IMR-90 (cell line): ENCODE measurements around the gene TENM4.

Experiments used
- BHLHE40 ChIP-seq: fragments of 150-350 bp; IDR thresholded peaks from 2 replicates; pipeline ENCODE4 v1.6.1; 2016; ENCODE audit warnings: mild to moderate bottlenecking, low read depth, low read length
- CEBPB ChIP-seq: IDR thresholded peaks from 2 replicates; pipeline ENCODE4 v1.6.1; 2012; ENCODE audit warnings: low read depth, low read length, improper control_type of control experiment
- CHD1 ChIP-seq: IDR thresholded peaks from 2 replicates; pipeline ENCODE4 v1.6.1; 2012; ENCODE audit warnings: low read depth, low read length, improper control_type of control experiment
- FOS ChIP-seq: fragments of 150-350 bp; IDR thresholded peaks from 2 replicates; pipeline ENCODE4 v1.6.1; 2016; ENCODE audit warnings: low read depth, low read length
- MAFK ChIP-seq: IDR thresholded peaks from 2 replicates; pipeline ENCODE4 v1.6.1; 2012; ENCODE audit warnings: low read depth, low read length, improper control_type of control experiment
- MAZ ChIP-seq: IDR thresholded peaks from 2 replicates; pipeline ENCODE4 v1.6.1; 2012; ENCODE audit warnings: low read depth, mild to moderate bottlenecking, low read length, improper control_type of control experiment, moderate library complexity, borderline replicate concordance
- NFE2L2 ChIP-seq: fragments of 150-350 bp; IDR thresholded peaks from 2 replicates; pipeline ENCODE4 v1.6.1; 2016; ENCODE audit warnings: low read depth, mild to moderate bottlenecking, low read length
- POLR2A ChIP-seq: IDR thresholded peaks from 2 replicates; pipeline ENCODE4 v1.6.1; 2012; ENCODE audit warnings: mild to moderate bottlenecking, low read depth, low read length
- RAD21 ChIP-seq: IDR thresholded peaks from 2 replicates; pipeline ENCODE4 v1.6.1; 2012; ENCODE audit warnings: low read length, improper control_type of control experiment
- RCOR1 ChIP-seq: IDR thresholded peaks from 2 replicates; pipeline ENCODE4 v1.6.1; 2012; ENCODE audit warnings: mild to moderate bottlenecking, low read length, improper control_type of control experiment; ENCODE audit not compliant: insufficient replicate concordance
- RFX5 ChIP-seq: IDR thresholded peaks from 2 replicates; pipeline ENCODE4 v1.8.0; 2012; ENCODE audit warnings: low read depth, mild to moderate bottlenecking, low read length, moderate library complexity
- SMC3 ChIP-seq: fragments of 150-350 bp; IDR thresholded peaks from 2 replicates; pipeline ENCODE4 v1.6.1; 2016; ENCODE audit warnings: low read depth, mild to moderate bottlenecking, antibody characterized with exemption, low read length, moderate library complexity
- TF ChIP-seq, protein P1 (sequence below): conservative IDR thresholded peaks from 2 replicates; pipeline ENCODE4 v1.5.1; 2012; ENCODE audit warnings: mild to moderate bottlenecking, low read depth, low read length, improper control_type of control experiment
- TF ChIP-seq, protein P2 (sequence below): fragments of 150-350 bp; IDR thresholded peaks from 2 replicates; pipeline ENCODE4 v1.6.1; 2017; ENCODE audit warnings: mild to moderate bottlenecking, antibody characterized with exemption, low read length, low read depth

DNA sequence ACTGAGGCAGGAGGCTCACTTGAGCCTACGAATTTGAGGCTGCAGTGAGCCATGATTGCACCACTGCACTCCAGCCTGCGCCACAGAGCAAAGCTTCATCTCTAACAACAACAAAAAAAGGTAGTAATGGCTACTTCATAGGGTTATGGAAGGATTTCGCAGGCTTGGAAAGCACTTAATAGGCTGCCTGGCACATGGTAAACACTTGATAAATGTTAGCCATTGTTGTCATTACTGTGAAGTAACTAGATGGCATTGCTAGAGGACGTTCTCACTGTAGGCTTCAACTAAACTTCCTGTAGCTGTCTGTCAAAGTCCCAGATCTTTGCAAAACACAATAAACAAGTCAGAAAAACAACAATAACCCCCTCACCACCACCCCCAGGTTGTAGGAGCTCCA lies 508.9 kb downstream of the TENM4 start:
- TF ChIP-seq POLR2A: no peak
- TF ChIP-seq, protein P1, sequence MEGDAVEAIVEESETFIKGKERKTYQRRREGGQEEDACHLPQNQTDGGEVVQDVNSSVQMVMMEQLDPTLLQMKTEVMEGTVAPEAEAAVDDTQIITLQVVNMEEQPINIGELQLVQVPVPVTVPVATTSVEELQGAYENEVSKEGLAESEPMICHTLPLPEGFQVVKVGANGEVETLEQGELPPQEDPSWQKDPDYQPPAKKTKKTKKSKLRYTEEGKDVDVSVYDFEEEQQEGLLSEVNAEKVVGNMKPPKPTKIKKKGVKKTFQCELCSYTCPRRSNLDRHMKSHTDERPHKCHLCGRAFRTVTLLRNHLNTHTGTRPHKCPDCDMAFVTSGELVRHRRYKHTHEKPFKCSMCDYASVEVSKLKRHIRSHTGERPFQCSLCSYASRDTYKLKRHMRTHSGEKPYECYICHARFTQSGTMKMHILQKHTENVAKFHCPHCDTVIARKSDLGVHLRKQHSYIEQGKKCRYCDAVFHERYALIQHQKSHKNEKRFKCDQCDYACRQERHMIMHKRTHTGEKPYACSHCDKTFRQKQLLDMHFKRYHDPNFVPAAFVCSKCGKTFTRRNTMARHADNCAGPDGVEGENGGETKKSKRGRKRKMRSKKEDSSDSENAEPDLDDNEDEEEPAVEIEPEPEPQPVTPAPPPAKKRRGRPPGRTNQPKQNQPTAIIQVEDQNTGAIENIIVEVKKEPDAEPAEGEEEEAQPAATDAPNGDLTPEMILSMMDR: no peak
- TF ChIP-seq, protein P2, sequence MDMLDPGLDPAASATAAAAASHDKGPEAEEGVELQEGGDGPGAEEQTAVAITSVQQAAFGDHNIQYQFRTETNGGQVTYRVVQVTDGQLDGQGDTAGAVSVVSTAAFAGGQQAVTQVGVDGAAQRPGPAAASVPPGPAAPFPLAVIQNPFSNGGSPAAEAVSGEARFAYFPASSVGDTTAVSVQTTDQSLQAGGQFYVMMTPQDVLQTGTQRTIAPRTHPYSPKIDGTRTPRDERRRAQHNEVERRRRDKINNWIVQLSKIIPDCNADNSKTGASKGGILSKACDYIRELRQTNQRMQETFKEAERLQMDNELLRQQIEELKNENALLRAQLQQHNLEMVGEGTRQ: no peak
- no peak for TF ChIP-seq CHD1
- TF ChIP-seq CEBPB: no peak
- TF ChIP-seq MAFK: no peak
- no peak for TF ChIP-seq BHLHE40
- TF ChIP-seq RAD21: no peak
- TF ChIP-seq FOS: no peak
- no peak for TF ChIP-seq SMC3
- TF ChIP-seq MAZ: no peak
- no peak for TF ChIP-seq RCOR1
- TF ChIP-seq RFX5: no peak
- no peak for TF ChIP-seq NFE2L2
